Activated naive CD8-positive, alpha-beta T cell treated with anti-CD3 and anti-CD28 coated beads for 36 hours (primary cell): ENCODE measurements around the gene DTHD1. TPM values are rescaled to one million over a fixed set of nuclear protein-coding genes. Genes with fewer than 3 reads are reported as not detected.

Experiments used
- DNase-seq: peaks from one replicate; pipeline ENCODE4 v3.0.0; 2021
- H3K27ac Mint-ChIP-seq: one replicate; pipeline ENCODE4 v1.8.0; 2022; ENCODE audit warnings: mild to moderate bottlenecking, moderate library complexity, mixed read lengths
- H3K27me3 Mint-ChIP-seq: one replicate; pipeline ENCODE4 v1.8.0; 2022; ENCODE audit warnings: mild to moderate bottlenecking, mixed read lengths
- H3K36me3 Mint-ChIP-seq: one replicate; pipeline ENCODE4 v1.8.0; 2021; ENCODE audit warnings: mild to moderate bottlenecking, mixed read lengths
- H3K4me1 Mint-ChIP-seq: one replicate; pipeline ENCODE4 v1.8.0; 2021; ENCODE audit warnings: mixed read lengths
- H3K4me3 Mint-ChIP-seq: one replicate; pipeline ENCODE4 v1.8.0; 2022; ENCODE audit warnings: mild to moderate bottlenecking, moderate library complexity, mixed read lengths
- H3K9me3 Mint-ChIP-seq: one replicate; pipeline ENCODE4 v1.8.0; 2022; ENCODE audit warnings: mixed read lengths
- total RNA-seq, 2 experiments: library from RNA; stranded (reverse); gene quantifications; one replicate each; pipeline ENCODE4 v1.2.3, GENCODE V29; 2021

The DTHD1 gene
- total RNA-seq, 2 experiments from 2014 or later = 0.08 to 0.12 TPM

DNA sequence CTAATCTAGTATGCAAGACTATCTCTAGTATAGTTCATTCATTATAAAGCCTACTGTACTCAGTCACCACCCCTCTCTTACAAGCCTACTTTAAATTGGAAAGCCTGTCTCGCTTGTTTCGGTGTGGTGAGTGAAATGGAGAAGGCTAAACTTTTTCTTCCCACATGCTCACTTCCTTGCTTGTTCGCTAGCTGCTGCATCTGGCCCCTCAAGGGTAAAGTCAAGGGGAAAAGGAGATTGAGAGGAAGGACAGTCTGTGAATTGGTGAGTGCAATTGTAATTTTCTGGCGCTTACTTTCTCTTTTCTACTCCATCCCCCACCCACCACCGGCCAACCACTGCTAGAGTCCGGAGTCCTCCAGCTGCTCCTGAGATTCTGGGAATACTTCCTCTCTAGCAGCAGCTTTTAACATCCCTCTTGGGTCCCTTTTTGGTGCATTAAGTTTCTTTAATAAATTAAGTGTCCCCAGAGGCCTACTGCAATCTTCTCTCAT, 25.0 kb upstream of the DTHD1 start:
- H3K4me1 Mint-ChIP-seq = peaks cover 31% of the 10 kb centered on the region
- no peaks in the 10 kb centered on the region for H3K9me3 Mint-ChIP-seq
- H3K27ac Mint-ChIP-seq = peak overlapping the region; percentile 94
- no peak for DNase-seq
- H3K27me3 Mint-ChIP-seq = no peaks in the 10 kb centered on the region
- H3K4me3 Mint-ChIP-seq = peak overlapping the region; percentile 48
- H3K36me3 Mint-ChIP-seq = no peaks in the 10 kb centered on the region

DNA sequence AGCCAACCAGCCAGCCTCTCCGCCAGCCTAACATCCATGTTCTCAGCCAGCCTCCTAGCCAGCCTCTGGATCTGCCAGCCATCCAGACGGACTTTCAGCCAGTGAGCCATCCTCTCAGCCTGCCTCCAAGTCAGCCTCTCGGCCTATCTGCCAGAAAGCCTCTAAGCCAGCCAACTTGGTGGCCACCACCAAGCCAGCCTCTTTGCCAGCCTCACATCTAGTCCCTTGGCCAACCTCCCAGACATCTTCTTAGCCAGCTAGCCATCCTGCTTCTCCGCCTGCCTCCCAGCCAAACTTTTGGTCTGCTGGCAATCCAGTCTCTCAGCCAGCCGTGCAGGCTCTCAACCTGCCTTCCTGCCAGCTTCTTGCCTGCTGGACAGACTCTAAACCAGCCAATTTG, 20.7 kb upstream of the DTHD1 start:
- Mint-ChIP-seq H3K4me3 (no peak overlapping the region), H3K27ac (no peak overlapping the region), H3K9me3 (no peaks in the 10 kb centered on the region), H3K36me3 (no peaks in the 10 kb centered on the region), H3K27me3 (no peaks in the 10 kb centered on the region), H3K4me1 (peaks cover 26% of the 10 kb centered on the region)
- no peak for DNase-seq

DNA sequence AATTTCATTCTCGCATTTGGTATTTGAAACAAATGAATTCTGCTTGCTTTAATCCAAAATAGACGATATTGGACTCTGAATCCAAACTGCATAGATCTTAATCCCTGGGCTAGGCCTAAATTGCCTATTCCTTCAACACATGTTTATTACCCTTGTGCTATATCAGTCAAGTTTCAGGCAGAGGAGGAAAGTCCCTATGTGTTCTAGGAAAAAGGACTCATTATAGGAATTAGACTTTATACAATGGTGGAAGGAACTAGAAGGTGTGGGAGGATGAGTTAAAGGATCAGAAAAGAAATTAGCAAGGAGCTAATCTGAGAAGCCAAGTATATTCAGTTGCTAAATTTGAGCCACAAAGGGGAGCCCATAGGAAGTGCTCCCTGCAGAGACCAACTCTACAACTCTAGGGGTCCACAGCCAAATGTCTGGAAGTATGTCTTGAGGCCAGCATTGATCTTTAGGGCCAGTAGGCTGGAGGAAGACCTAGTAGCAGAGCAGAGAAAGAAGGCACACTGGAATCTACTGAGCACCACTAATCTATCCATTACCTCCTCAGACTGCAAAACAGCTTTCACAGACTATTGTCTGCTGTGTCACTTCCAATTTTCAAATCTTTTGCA, 17.1 kb upstream of the DTHD1 start:
- H3K27ac Mint-ChIP-seq = peak overlapping the region; percentile 38
- no peaks in the 10 kb centered on the region for H3K36me3 Mint-ChIP-seq
- H3K27me3 Mint-ChIP-seq = no peaks in the 10 kb centered on the region
- peaks cover 2% of the 10 kb centered on the region for H3K9me3 Mint-ChIP-seq
- H3K4me3 Mint-ChIP-seq = no peak overlapping the region
- H3K4me1 Mint-ChIP-seq = peaks cover 39% of the 10 kb centered on the region
- DNase-seq = no peak

DNA sequence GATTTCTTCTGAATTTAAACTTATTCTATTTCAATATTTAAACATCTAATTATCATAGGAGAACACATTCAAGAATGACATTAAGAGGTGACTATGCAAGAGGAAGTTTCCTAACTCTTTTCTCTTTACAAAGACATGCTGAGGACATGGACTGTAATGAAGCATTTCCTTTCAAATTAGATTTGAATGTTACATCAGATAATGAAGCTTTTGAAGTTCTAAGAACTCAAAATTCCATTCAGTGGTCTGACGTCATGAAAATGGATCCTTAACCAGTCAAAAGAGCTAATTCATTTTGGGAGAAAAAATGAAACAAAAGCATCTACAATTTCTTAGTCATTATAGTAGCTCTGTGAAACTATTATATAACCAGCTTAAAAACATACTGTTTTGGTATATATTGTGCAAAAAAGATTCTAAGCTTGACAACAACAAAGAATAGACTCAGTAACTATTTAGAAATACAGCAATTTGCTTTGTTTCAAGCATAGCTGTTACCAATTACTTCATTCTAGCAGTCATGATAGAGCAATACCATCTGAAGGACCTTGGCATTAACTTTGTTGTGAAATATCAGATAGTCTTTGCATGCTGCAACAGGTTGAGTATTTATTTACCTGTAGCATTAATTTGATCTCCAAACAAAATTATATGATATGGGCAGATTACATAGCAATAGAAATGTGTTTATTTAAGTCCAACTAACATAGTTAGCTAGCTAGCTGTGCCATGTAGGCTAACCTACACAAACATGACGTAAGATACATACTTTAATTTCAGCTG, 13.7 kb upstream of the DTHD1 start:
- Mint-ChIP-seq H3K27ac (peak overlapping the region; percentile 71), H3K9me3 (peaks cover 2% of the 10 kb centered on the region), H3K36me3 (no peaks in the 10 kb centered on the region), H3K27me3 (no peaks in the 10 kb centered on the region), H3K4me3 (no peak overlapping the region), H3K4me1 (peaks cover 42% of the 10 kb centered on the region)
- no peak for DNase-seq

DNA sequence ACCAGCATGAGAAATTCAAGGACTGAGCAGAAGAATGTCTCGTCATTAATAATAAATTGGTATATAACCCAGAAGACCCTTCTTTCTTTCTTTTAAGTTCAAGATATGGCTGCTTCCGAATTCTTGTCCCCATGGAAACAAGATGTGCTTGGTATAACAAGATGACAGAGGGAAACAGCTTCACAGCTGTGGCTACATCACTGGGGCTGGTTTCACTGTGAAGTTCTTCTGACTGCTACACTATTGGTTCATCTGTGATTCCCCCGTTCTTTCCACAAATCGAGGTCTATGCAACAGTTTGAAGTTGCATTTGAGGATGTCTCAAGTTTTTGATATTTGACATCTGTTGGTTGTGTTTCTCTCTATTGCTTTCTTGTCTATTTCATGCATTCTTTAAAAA, 12.3 kb upstream of the DTHD1 start:
- H3K36me3 Mint-ChIP-seq = no peaks in the 10 kb centered on the region
- no peaks in the 10 kb centered on the region for H3K27me3 Mint-ChIP-seq
- H3K4me1 Mint-ChIP-seq = peaks cover 46% of the 10 kb centered on the region
- peak; percentile 49 for DNase-seq
- H3K27ac Mint-ChIP-seq = peak overlapping the region; percentile 73
- peaks cover 2% of the 10 kb centered on the region for H3K9me3 Mint-ChIP-seq
- no peak overlapping the region for H3K4me3 Mint-ChIP-seq

DNA sequence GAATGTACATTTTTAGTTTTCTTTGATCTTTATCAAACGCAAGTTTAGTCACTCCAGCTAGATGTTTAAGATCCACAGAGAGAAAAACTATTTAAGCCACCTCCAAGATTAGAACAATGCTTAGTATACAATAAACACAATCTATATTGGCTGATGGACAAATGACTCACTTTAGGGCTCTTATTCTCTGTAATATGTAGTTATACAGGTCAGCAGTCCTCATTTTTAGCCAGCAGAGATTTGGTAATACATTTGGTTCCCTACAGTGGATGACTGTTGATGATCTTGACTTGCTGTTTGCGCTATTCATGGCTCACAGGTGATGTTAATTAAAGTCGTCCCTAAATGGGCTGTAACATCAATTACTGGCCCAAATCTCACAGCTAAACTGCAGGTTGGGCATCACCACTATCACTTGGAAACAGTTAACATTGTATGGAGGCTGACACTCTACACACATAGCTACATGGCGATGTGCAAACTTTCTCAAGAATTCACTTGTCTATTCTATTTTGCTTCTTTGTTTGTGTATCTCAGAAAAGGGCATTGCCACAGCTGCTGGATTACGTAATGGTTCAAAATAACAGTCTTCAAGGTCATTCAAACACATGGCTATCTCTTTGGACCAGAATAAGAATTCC, 11.8 kb upstream of the DTHD1 start:
- no peak for DNase-seq
- peaks cover 40% of the 10 kb centered on the region for H3K4me1 Mint-ChIP-seq
- peaks cover 2% of the 10 kb centered on the region for H3K9me3 Mint-ChIP-seq
- H3K36me3 Mint-ChIP-seq = no peaks in the 10 kb centered on the region
- H3K27me3 Mint-ChIP-seq = no peaks in the 10 kb centered on the region
- H3K4me3 Mint-ChIP-seq = no peak overlapping the region
- H3K27ac Mint-ChIP-seq = peak overlapping the region; percentile 73

DNA sequence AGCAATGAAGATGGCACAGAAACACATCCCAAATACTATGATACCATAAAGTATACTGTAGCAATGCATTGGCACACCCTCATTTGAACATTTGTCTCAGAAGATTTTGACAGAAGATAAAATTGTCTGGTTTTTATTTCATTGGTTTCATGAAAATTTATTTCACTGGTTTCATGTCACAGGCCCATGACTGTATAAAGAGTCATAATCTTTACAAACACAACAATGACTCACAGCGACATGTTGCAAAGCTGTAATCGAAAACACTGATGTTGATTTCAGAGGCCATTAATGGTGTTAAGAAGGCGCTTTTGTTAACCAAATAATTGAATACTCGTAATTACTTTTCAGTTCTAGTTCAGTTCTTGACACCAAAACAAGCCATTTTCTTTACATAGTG, 8.1 kb upstream of the DTHD1 start:
- Mint-ChIP-seq H3K9me3 (no peaks in the 10 kb centered on the region), H3K36me3 (no peaks in the 10 kb centered on the region), H3K4me1 (peaks cover 33% of the 10 kb centered on the region), H3K27me3 (no peaks in the 10 kb centered on the region), H3K4me3 (no peak overlapping the region), H3K27ac (no peak overlapping the region)
- DNase-seq = no peak

DNA sequence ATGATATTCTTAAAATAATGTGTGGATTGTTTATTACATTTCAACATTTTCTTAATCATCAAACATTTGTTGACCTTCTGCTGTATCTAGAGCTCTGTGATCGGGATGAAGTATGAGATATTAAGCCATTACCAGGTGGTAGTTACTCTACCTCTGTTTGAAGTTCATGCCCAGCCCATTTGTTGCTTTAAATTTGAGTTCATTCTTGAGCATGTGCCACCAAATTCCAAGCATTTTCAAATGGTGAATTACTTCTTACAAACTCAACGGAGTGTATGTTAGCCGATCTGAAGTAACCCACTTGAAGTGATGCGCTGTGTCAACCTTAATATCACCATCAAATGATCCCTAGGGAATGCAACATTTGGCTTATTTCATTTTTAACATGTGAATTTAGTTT, 7.3 kb upstream of the DTHD1 start:
- peaks cover 34% of the 10 kb centered on the region for H3K4me1 Mint-ChIP-seq
- no peaks in the 10 kb centered on the region for H3K36me3 Mint-ChIP-seq
- no peaks in the 10 kb centered on the region for H3K9me3 Mint-ChIP-seq
- H3K4me3 Mint-ChIP-seq = no peak overlapping the region
- no peak for DNase-seq
- no peak overlapping the region for H3K27ac Mint-ChIP-seq
- H3K27me3 Mint-ChIP-seq = no peaks in the 10 kb centered on the region

DNA sequence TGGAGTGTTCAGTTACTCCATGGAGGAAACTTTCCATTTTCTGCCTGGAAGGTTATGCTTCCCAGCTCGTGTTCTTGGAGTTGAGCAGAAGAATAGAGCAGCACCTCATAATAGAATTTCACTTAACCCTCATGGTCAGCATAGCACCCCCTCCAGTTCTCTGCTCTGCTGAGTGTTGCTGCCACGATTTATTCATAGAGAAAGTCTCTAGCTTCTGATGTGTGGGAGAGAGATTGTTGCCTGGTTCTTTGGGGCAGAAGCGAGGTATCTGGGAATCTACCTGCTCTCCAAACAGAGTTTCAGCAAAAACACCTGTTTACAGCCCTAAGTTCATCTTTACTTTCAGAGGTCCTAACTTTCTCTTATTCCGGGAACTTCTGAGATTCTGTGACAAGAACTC, 3.9 kb upstream of the DTHD1 start:
- Mint-ChIP-seq H3K36me3 (no peaks in the 10 kb centered on the region), H3K27me3 (no peaks in the 10 kb centered on the region), H3K9me3 (no peaks in the 10 kb centered on the region), H3K27ac (peak overlapping the region; percentile 35), H3K4me3 (no peak overlapping the region), H3K4me1 (peaks cover 44% of the 10 kb centered on the region)
- DNase-seq = no peak

DNA sequence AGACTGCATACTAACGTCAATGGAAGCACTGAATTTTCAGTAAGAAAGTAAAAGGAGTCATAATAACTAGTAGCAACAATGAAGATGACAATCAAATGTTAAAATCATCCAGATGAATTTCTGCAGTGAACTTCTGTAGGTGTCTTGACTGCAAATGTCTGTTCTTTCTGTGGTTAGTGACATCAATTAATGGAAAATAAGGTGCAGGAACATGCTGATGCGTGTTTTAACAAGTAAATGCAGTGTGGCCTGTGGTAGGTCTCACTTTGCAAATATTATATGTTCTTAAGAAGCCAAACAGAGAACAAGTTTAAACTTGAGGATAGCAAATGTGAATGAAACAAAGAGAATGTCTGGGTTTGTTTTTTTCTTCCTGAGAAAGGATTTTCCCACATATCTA, 2.6 kb upstream of the DTHD1 start:
- peaks cover 42% of the 10 kb centered on the region for H3K4me1 Mint-ChIP-seq
- H3K27ac Mint-ChIP-seq = peak overlapping the region; percentile 66

DNA sequence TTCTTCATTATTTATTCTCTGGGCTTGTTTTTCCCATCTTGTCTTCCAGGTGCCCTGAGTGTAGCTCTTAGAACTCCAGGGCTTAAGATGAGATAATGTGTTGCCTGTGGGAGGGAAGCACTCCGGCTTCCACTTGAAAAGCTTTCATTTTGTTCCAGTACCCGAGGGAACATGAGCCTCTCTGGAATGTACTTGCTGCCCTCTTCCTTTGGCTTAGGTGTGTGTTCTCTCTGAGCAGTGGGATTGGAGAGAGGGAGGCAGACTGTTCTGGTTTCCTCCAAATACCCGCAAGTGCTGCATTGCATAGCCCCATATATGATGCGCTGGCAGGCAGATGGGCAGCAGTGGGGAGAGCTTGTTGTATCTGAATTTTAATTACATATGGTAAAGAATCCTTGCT, 861 bp upstream of the DTHD1 start:
- peaks cover 57% of the 10 kb centered on the region for H3K4me1 Mint-ChIP-seq
- no peaks in the 10 kb centered on the region for H3K27me3 Mint-ChIP-seq
- no peaks in the 10 kb centered on the region for H3K9me3 Mint-ChIP-seq
- H3K27ac Mint-ChIP-seq = no peak overlapping the region
- no peaks in the 10 kb centered on the region for H3K36me3 Mint-ChIP-seq
- no peak for DNase-seq
- H3K4me3 Mint-ChIP-seq = no peak overlapping the region

More for the DNA sequence above, 2.6 kb upstream of the DTHD1 start:
- no peak for DNase-seq
- Mint-ChIP-seq H3K27me3 (no peaks in the 10 kb centered on the region), H3K4me3 (peak overlapping the region; percentile 20), H3K9me3 (no peaks in the 10 kb centered on the region), H3K36me3 (no peaks in the 10 kb centered on the region)

DNA sequence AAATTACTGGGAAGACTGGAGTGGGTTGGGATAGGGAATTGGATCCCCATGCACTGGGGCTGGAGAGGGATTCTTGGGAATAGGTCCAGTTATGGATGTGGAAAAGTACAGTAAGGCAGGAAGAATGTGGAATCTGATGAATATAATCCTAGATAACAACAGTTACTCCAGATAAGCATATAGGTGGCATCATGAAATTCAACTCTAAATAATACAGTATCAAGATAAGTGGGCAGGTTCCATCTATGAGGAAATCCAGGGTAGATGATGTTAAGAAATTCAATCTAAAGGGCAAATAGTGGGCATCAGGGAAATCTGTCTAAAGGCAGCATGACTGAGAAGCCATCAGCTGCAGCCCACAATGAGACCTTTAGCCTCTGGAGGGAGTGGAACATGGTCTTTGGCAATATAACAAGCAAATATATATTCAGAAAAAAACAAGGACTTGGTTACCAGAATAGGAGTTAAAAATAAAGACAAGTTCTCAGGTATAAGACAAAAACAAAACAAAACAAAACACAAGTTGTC, 1.2 kb downstream of the DTHD1 start:
- H3K36me3 Mint-ChIP-seq = peaks cover 3% of the 10 kb centered on the region
- no peak overlapping the region for H3K27ac Mint-ChIP-seq
- H3K4me3 Mint-ChIP-seq = no peak overlapping the region
- peaks cover 61% of the 10 kb centered on the region for H3K4me1 Mint-ChIP-seq
- DNase-seq = no peak
- no peaks in the 10 kb centered on the region for H3K27me3 Mint-ChIP-seq
- H3K9me3 Mint-ChIP-seq = no peaks in the 10 kb centered on the region

DNA sequence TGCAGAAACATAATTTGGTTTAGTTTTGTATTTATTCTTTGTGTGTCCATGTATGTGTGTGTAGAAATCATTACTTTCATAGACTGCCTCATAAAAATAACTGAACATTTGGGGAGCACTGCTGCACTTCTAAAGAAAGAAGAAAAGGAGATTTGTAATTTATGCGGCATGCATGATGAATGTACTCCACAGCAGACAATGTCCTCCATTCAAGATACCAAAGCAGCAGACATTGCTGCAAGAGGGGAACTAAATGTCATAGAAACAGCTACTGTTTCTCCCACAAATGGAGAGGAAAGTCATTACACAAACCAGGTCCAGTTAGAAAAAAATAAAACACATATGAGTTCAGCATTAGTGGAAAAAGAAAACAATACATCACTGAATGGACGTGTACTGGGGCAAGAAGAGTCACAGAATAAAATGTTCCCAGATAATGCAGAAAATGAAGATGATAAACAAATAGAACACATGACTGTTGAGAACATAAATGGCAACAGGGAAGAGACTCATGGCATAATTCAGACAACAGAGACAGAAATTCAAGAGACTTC, 2.6 kb downstream of the DTHD1 start:
- Mint-ChIP-seq H3K27me3 (no peaks in the 10 kb centered on the region), H3K4me1 (peaks cover 55% of the 10 kb centered on the region), H3K36me3 (peaks cover 3% of the 10 kb centered on the region), H3K9me3 (no peaks in the 10 kb centered on the region), H3K27ac (no peak overlapping the region), H3K4me3 (no peak overlapping the region)
- no peak for DNase-seq

DNA sequence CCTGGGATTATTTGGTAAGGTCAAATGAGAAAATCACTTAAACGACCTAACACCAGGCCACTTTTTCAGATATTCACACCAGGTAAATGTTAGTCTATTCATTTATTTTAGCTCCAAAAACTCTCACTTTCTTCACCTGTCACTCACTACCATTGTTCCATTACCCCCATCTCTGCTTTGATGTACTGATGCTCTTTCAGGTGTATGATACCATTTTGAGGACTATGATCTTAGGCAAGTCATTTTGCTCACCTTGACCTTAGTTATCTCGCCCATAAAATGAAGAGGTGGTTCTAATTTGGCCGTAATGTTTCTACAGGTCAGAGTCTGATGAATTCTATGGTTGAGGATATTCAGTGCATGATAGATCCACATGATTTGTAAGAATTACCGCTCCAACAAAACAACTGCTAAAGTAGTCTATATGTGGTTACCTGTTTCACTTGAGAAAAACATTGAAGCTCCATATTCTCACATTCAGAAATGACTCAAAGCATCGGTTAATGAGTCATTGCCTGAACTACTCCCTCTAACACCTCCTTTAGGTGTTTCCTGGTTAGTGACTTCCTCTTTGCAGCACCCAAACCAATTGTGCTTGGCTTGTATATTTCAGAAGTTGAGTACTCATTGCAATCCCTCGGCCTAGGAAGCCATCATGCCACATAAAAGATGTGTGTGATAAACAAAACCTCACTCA, 4.5 kb downstream of the DTHD1 start:
- peak overlapping the region; percentile 40 for H3K4me3 Mint-ChIP-seq
- DNase-seq = peak; percentile 58
- H3K27me3 Mint-ChIP-seq = no peaks in the 10 kb centered on the region
- peaks cover 3% of the 10 kb centered on the region for H3K36me3 Mint-ChIP-seq
- H3K27ac Mint-ChIP-seq = peak overlapping the region; percentile 89
- no peaks in the 10 kb centered on the region for H3K9me3 Mint-ChIP-seq
- peaks cover 44% of the 10 kb centered on the region for H3K4me1 Mint-ChIP-seq
